Suppressor macrophage treated with lipopolysaccharide for 4 hours (primary cell): ENCODE data around the gene CLDN22.

Experiments used
- DNase-seq: peaks from one replicate; pipeline ENCODE4 v3.0.0-alpha.2; 2020

Gene CLDN22

DNA sequence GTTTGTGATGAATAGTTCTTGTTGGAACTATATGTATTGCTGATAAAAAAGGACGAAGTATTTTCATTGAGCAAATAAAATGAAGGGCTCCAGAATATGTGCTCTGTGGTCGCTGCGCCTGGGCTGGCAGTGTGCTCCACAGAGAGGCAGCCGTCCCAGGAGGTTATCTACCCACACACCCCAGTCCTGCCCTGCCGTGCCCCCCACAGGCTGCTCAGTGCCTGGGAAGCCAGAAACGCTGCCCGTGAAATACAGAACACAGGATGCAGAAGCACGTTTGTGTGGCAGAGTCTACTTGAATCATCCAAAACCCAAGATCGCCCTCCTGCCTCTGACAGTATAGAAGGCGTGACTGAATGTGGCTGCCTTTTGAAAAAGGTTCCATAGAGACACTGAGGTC is 1.4 kb downstream of the CLDN22 start:
- DNase-seq: no peak

GRCh38 chr4:183314806-183315205 is 5.3 kb downstream of the CLDN22 start:
- DNase-seq: no peak

DNA sequence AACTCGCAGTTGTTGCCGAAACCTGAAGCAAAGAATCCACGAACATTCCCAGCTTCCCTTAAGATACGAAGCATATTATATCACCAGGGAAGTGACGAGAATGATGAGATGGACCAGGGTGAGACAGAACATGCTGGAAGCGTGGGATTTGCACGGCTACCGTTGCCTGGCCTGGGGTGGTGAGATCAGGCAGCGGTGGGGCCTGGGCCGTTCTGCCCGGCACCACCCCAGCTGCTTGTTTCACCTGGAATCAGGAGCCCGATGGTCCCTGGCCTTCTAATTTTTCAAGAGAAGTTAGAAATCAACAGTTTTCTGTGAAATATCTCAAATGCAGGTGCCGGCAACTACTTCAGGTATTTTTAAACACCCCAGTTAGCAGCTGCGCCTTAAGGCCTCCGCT is 5.7 kb downstream of the CLDN22 start:
- DNase-seq: no peak

DNA sequence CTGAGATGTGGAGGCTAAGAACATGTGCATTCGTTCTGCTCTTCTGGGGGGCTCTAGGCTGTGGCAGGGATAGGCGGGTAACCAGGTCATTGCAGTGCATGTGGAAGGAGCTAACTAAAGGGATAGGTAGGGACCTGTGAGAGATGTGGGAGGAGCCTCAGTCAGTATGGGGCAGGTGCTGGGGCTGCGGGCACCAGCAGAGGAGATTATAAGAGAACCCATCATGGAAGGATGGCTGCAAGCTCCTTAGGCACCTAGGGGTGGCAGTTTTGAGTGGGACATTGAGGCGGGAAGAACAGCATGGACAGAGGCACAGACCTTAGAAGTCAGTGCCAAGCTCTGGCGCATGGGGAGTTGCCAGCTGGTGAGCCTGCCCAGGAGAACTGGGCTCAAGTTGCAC is 7.2 kb downstream of the CLDN22 start:
- no peak for DNase-seq

DNA sequence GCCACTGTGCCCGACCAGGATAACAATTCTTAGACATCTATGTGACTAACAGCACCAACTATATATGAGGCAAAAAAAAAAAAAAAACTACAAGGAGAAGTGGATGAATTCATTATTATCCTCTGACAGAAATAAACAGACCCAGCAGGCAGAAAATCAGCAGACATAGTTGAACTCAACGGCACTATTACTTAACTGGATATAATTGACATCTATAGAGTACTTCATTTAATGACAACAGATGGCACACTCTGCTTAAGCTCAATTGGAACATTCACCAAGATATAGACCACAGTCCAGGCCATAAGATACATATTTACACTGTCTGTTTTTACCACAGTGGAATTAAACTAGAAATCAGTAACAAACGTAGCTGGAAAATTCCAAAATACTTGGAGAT is 13.3 kb downstream of the CLDN22 start:
- DNase-seq: no peak

- no peak for DNase-seq
Observed at GRCh38 chr4:183304538-183304937, 15.5 kb downstream of the CLDN22 start.

DNA sequence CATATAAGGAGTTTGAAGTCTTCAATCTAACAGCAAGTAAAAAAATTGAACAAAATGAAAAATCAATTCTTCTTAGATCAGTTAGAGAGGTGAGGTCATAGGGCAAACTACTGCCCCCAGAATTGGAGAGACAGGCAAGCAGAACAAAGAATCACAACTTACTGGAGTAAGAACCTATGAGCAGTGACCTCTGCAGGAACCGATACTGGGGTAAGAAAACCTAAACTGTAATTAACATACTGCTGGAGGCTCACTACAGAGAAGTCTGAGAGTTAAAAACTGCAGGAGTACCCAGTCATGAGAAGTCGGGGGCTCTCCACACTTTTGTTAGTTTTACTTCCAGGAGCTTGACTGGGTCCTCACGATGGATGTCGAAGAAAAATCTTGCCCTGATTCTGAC is 16.0 kb downstream of the CLDN22 start:
- DNase-seq: no peak

GRCh38 chr4:183303301-183303700 is 16.8 kb downstream of the CLDN22 start:
- DNase-seq: peak; percentile 16

DNA sequence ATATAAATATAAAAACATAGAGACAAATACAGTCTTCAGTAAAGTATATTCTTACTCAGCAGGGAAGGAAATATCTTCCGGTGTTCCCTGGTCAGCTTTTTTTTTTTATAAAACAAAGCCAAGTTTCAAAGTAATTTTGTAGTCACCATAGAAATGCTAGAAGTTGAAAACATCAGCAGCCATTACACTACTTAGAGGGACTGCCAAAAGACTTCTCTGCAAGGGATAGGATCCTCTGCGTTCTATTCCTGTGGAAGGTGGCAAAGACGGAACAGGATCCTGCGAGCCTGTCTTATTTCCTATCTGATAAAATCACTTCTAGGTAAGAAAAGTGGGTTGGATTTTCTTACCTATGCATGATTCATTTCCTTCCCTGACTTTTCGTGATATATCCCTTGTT is 19.4 kb downstream of the CLDN22 start:
- no peak for DNase-seq

GRCh38 chr4:183300070-183300469 is 20.0 kb downstream of the CLDN22 start:
- DNase-seq: no peak

DNA sequence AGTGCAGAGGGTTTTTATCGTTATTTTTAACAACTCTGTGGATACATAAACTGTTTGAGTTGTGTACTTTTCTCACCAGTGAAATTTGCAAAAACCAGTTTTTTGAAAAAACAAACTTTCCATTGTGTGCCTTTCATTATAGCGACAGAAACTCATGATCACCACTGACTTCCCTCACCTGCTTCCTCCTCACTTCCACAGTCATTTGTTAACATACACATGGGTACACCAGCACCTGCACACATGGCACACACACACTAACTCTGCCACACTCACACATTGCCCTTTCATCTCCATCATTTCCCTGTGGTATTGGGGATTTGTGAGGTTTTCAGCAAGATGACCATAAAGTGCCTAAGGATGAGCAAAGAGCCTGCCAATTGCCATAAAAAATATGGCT is 20.6 kb downstream of the CLDN22 start:
- no peak for DNase-seq

- DNase-seq: no peak
Observed at GRCh38 chr4:183297675-183298074, 22.4 kb downstream of the CLDN22 start.

DNA sequence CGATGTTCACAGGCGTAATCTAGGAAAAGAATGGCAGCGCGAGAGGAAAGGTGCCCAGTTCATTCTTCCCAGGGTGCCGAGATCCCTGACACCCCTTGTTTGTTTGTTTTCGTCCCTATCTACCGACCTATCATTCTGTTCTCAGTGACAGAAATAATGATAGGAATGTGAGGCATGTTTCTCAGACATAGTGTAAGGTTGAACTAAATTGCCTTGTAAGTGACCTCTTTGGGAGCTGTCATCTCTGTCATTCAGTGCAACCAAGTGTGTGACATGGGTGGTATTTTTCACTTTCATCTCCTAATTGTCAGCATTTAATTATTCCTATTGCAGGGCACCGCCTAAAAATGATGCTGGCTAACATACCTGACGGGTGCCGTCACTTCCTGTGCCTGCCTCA is 24.4 kb downstream of the CLDN22 start:
- no peak for DNase-seq

DNA sequence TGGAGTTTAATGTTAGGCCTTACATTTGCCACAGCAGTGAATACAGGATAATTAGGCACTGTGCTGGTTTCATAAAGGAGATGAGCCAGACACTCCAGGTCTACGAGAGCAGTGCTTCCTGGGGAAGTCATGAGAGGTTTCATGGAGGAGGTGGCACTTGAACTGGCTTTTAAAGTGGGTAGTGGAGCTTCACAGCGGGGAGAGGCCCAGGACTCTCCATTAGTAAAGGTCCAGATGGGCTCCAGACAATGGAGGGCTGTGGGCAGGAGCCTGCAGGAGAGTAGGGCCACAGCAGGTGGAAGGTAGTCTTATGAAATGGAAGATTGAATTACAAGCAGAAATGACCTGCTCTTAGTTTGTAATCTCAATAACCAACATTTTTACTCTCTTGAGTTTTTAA is 29.0 kb downstream of the CLDN22 start:
- DNase-seq: no peak

DNA sequence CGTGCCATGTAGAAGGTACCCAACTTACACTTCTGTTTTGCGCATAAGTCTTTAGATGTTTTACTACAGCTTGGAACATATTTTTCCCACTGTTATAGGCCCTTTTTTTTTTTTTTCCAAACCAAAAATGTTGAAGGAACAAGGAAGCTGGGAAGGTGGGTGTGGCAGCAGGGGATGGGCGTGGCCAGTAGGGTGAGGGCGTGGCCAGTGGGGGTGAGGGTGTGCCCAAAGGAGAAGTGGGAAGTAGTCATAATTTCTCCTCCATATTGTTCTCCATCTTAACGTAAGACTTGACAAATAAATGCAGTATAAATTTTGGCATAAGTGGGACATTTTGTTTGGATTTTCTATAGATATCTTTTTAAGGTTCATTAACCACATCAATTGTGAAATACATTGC is 30.4 kb downstream of the CLDN22 start:
- DNase-seq: no peak

DNA sequence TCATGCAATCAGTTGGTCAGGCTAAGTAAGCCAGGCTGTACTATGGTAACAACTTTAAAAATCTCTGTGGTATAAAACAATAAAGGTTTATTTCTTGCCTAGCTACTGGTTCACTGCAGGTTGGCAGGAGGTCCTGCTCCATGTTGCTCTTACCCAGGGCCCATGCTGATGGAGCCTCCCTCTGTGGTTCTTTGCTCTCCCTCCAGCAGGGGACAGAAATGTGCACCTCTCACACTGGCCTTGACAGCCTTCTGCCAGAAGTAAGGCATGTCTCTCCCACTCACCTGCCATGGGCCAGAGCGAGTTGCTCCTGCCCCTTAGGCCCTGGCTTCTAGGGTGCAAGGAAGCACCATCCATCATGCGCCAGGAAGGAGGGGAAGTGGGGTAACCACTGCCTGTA is 31.1 kb downstream of the CLDN22 start:
- no peak for DNase-seq

DNA sequence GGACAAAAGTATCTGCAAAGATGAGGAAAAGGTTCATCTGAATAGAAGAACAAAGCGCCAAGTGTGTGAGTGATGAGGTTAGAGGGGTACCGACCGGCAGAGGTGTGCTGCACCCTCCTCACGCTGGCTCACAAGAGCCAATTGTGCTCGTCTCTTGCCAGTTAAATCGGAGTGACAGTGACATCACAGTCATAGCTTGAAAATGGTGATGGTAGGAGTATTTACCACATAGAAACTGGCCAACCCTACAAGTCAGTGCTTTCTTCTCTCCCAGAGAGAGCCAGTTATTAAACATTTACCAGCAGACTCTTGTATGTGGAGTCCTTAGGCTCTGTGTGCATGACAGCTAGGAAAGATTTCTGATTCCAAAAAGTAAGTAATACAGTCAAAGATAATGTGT is 32.4 kb downstream of the CLDN22 start:
- DNase-seq: no peak

DNA sequence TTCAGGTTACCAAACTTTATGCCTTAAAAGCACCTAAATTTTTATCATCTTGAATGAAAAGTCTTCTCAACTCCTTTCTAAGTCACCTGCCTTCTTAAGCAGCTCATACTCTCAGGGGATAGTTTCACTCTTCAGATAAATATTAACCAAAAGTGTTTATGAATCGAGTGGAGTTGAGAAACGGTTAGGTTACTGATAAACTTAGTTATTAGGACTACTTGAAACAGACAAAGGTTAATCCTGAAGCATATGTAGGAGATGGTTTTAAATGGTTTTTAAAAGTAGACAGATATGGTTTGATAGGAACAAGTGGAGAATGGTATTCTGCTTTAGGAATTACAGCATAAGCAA is 32.8 kb downstream of the CLDN22 start:
- DNase-seq: no peak

DNA sequence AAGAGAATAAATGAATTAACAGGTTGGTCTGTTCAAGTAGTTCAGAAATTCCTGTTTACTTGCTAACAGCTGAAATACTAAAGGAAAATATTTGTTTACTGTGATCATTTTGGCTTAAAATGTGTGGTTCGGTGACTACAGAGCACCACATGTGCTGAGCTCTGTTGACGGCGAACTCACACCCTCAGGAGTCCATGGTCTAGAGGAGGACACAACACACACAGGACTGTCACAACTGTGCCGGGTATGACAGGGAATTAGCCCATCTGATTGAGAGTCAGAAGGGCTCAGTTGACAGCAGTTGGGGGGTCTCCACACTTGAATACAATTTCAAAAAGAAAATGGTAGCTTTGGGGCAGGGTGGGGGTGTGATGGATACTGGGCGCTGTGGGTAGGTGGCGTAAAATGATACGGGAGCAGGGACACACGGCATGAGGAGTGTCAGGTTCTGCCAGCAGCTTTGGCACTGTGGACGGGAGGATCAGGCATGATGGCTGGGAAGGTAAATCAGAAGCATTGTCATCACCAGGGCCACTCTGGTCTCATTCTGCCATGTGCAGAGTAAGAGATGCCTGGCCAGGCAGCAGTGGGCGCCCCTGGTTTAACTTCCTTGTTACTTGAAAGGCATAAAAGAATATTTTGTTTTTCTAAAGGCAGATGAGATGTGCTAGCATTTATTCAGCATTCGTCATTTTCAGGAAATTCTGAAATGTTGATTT is 33.3 kb downstream of the CLDN22 start:
- DNase-seq: no peak

DNA sequence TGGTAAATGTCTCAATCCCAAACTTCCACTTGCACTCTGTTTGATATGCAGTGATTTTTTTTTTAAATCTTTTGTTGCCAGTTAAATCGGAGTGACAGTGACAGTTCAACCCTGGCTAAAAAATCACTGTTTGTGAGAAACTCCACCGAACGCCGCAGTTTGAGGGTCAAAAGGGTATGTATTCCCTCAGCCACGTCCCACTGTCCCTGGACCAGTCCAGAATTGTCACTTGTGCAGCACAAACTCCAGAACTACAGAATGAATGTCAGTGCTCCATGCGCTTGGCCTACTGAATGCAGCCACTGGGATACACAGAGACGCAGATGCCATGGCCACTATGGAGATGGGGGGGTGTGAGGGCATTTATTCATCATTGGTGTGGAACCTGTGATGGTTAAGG is 34.2 kb downstream of the CLDN22 start:
- no peak for DNase-seq

DNA sequence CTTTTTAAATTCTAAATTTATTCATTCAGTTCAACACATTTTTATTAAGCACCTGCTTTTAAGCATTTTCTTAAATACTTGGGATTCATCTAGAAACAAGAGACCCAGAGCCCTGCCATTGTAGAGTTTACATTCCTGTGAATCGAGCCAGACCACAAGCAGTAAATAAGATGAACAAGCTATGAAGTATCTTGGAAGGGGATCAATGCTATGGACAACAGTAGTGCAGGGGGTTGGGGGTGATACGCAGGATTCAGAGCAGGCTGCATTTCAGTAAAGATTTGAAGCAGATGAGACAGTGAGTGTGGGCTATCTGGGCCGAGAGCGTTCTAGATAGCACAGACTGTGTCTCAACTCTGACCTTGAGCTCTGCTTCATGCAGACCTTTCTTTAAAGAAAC is 35.1 kb downstream of the CLDN22 start:
- no peak for DNase-seq

GRCh38 chr4:183284258-183284785 is 35.8 kb downstream of the CLDN22 start:
- no peak for DNase-seq

GRCh38 chr4:183276106-183276505 is 44.0 kb downstream of the CLDN22 start:
- DNase-seq: no peak

- no peak for DNase-seq
Observed at GRCh38 chr4:183272384-183272783, 47.7 kb downstream of the CLDN22 start.

DNA sequence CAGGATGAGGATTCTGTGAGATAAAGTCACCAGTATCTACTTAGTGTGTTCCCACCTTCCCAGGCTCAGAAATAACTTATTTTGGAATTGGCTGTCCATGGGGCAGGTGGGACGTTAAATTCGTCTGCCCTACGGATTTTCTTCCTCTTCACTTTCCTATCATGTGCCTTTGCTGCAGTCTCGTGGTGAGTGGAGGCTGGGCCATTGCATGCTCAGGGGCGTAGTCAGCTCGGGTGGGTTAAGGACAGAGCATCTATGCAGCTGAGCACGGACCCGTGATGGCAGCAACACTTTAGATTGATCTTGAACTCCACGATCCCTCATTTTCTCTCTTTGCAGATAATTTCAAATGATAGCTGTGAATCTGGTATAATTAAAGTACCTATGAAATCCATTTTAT is 51.5 kb downstream of the CLDN22 start:
- no peak for DNase-seq
